Activated effector memory CD4-positive, alpha-beta T cell treated with Interleukin-2 at 50 U/mL for 16 hours (primary cell): ENCODE results near the gene ZFP36L1.

ENCODE experiments used
- DNase-seq: peaks from one replicate; pipeline ENCODE4 v3.0.0-alpha.2; 2020

ZFP36L1 gene

GRCh38 chr14:68792979-68793733 is at the start of gene ZFP36L1:
TSS of gene ZFP36L1 (minus strand) at chr14:68793067. CDS start at chr14:68792938, 129 bp downstream.
- DNase-seq: peak; percentile 86

- DNase-seq: no peak
Measured at GRCh38 chr14:68842298-68842697, 49.4 kb upstream of the ZFP36L1 start.

- no peak for DNase-seq
Measured at GRCh38 chr14:68841016-68841809, 48.3 kb upstream of the ZFP36L1 start.

GRCh38 chr14:68840454-68840853 is 47.6 kb upstream of the ZFP36L1 start:
- no peak for DNase-seq

- no peak for DNase-seq
Measured at GRCh38 chr14:68836082-68836481, 43.2 kb upstream of the ZFP36L1 start.

- no peak for DNase-seq
Measured at GRCh38 chr14:68834816-68835215, 41.9 kb upstream of the ZFP36L1 start.

GRCh38 chr14:68828698-68829097 is 35.8 kb upstream of the ZFP36L1 start:
- DNase-seq: no peak

- no peak for DNase-seq
Measured at GRCh38 chr14:68825729-68826128, 32.9 kb upstream of the ZFP36L1 start.

- DNase-seq: no peak
Measured at GRCh38 chr14:68824517-68825347, 31.9 kb upstream of the ZFP36L1 start.

GRCh38 chr14:68824207-68824516 is 31.3 kb upstream of the ZFP36L1 start:
- no peak for DNase-seq

GRCh38 chr14:68823434-68824206 is 30.8 kb upstream of the ZFP36L1 start:
- no peak for DNase-seq

GRCh38 chr14:68822926-68823325 is 30.1 kb upstream of the ZFP36L1 start:
- no peak for DNase-seq

- DNase-seq: no peak
Measured at GRCh38 chr14:68822132-68822651, 29.3 kb upstream of the ZFP36L1 start.

- DNase-seq: no peak
Measured at GRCh38 chr14:68820999-68821683, 28.3 kb upstream of the ZFP36L1 start.

GRCh38 chr14:68820536-68820935 is 27.7 kb upstream of the ZFP36L1 start:
- DNase-seq: peak; percentile 34

GRCh38 chr14:68820119-68820518 is 27.3 kb upstream of the ZFP36L1 start:
- no peak for DNase-seq

GRCh38 chr14:68819260-68819691 is 26.4 kb upstream of the ZFP36L1 start:
- DNase-seq: no peak

GRCh38 chr14:68817506-68818212 is 24.8 kb upstream of the ZFP36L1 start:
- no peak for DNase-seq

GRCh38 chr14:68816943-68817430 is 24.1 kb upstream of the ZFP36L1 start:
- DNase-seq: no peak

GRCh38 chr14:68816183-68816942 is 23.5 kb upstream of the ZFP36L1 start:
- peak; percentile 81 for DNase-seq
